Astrocyte of the spinal cord (primary cell): ENCODE results near the gene ALOX5AP.
"Not testable (repeated sequence)": the region's sequence is repeated elsewhere in the genome, so short reads cannot be mapped to it uniquely, and the experiment has no call there.

Source experiments
- DNase-seq: peaks from one replicate; pipeline ENCODE4 v3.0.0; 2011; ENCODE audit warnings: low read depth, low spot score
- H3K4me3 ChIP-seq: 2 replicates; pipeline ENCODE4 v1.5.1; 2011; ENCODE audit warnings: low read depth, mild to moderate bottlenecking, low read length, moderate library complexity
- in situ Hi-C: cut with HindIII; loops from 2 replicates; pipeline ENCODE4 v1.10.0; 2017; ENCODE audit warnings: low sequenced_read_pairs
- TF ChIP-seq, protein P1 (sequence below): IDR thresholded peaks from 2 replicates; pipeline ENCODE4 v1.5.1; 2012; ENCODE audit warnings: low read depth, mild to moderate bottlenecking, low read length, inconsistent platforms

ALOX5AP gene

DNA sequence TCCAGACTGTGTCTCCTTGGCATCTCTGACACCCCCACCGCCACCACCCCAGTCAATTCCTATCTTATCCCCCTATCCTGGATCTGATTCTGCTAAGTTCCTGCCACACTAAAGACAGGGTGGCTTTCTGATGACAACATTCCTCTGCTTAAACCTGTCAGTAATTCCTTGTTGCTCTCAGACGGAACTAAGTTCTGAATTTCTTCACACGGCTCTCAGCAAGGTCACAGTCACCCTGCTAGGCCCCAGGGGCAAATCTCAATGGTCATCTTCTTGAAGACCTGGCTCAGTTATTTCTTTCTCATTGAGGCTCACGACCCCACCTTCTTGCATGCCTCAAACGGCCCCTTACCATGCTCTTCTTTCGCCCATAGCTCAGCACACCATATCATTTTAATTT, 7.6 kb downstream of the ALOX5AP start:
- DNase-seq: no peak
- no peak overlapping the region for H3K4me3 ChIP-seq
- in situ Hi-C loops: no loop called here
- TF ChIP-seq, protein P1, sequence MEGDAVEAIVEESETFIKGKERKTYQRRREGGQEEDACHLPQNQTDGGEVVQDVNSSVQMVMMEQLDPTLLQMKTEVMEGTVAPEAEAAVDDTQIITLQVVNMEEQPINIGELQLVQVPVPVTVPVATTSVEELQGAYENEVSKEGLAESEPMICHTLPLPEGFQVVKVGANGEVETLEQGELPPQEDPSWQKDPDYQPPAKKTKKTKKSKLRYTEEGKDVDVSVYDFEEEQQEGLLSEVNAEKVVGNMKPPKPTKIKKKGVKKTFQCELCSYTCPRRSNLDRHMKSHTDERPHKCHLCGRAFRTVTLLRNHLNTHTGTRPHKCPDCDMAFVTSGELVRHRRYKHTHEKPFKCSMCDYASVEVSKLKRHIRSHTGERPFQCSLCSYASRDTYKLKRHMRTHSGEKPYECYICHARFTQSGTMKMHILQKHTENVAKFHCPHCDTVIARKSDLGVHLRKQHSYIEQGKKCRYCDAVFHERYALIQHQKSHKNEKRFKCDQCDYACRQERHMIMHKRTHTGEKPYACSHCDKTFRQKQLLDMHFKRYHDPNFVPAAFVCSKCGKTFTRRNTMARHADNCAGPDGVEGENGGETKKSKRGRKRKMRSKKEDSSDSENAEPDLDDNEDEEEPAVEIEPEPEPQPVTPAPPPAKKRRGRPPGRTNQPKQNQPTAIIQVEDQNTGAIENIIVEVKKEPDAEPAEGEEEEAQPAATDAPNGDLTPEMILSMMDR: no peak

DNA sequence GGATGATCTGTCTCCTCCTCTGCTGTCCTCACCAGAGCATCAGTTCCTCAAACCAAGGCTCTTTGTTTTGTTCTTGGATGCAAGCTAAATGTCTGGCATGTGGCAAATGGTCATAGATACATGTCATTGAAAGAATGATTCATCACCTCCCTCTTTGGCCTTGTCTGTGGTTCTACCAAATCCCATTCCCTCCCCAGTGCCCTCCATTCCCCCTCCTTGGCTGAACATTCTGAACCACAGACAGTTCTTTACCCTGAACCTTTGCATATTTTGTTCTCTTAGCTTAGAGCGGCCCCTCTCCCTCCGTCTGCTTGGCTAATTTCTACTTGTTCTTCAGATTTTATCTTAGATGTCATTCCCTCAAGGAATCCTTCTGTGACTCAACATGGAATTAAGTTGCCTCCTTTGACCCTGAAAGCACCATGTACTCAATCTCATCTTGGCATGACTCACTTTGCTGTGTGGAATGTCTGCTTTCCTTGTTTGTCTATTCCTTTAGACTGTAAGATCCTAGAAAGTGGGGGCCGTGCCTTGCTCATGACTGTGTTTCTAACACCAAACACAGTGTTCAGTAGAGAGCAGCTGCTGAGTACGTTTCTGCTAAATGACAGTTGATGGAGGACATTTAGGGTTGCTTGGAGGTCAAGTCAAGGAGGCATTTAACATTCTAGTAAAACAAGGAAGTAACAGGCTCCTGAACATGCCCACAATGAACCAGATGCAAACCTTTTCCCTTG, 8.1 kb downstream of the ALOX5AP start:
- peak; percentile 99 for DNase-seq
- H3K4me3 ChIP-seq: no peak overlapping the region
- TF ChIP-seq, protein P1: no peak
- in situ Hi-C loops: no loop called here

GRCh38 chr13:30744056-30744680, 8.8 kb downstream of the ALOX5AP start:
- in situ Hi-C loops: no loop called here
- TF ChIP-seq, protein P1: no peak
- peak; percentile 50 for DNase-seq
- no peak overlapping the region for H3K4me3 ChIP-seq

GRCh38 chr13:30744681-30745077, 9.3 kb downstream of the ALOX5AP start:
- in situ Hi-C loops: no loop called here
- no peak overlapping the region for H3K4me3 ChIP-seq
- no peak for DNase-seq
- TF ChIP-seq, protein P1: no peak

- peak; percentile 44 for DNase-seq
- H3K4me3 ChIP-seq: no peak overlapping the region
- in situ Hi-C loops: no loop called here
- TF ChIP-seq, protein P1: no peak
Measured at GRCh38 chr13:30745906-30746686, 10.8 kb downstream of the ALOX5AP start.

DNA sequence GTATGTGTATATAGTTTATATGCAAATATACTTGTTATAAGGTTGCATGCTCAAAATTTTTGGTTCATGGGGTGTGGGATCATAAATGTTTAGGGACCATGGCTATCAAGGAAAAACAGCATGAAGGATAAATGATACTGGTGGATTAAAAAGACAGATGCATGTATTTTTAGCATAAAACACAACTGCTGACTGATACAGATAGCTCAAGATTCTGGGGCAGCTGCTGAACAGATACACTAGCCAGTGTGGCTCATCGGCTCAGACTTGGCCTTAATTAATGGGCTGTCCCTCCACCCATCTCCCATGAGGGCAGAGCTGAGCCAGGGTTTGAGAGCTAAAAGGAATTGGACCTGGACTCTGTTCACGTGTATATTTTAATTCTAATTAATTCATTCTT, 11.4 kb downstream of the ALOX5AP start:
- in situ Hi-C loops: no loop called here
- H3K4me3 ChIP-seq: no peak overlapping the region
- DNase-seq: no peak
- TF ChIP-seq, protein P1: no peak

DNA sequence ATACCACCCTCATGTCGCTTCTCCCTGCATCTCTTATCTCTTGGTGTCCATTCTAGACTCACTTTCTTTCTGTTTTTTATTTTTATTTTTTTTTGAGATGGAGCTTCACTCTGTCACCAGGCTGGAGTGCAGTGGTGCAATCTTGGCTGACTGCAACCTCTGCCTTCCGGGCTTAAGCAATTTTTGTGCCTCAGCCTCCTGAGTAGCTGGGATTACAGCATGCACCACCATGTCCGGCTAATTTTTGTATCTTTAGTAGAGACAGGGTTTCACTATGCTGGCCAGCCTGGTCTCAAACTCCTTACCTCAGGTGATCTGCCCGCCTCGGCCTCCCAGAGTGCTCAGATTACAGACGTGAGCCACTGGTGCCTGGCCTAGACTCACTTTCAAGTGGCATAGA, 12.5 kb downstream of the ALOX5AP start:
- H3K4me3 ChIP-seq, in situ Hi-C loops, DNase-seq: not testable (repeated sequence)
